Keratinocyte (primary cell): Measurements from ENCODE around the gene GLTP. TPM values are rescaled to one million over a fixed set of nuclear protein-coding genes. Genes with fewer than 3 reads are reported as not detected.

Experiments used
- DNase-seq: peaks from one replicate; pipeline ENCODE4 v3.0.0-alpha.2; 2011; ENCODE audit warnings: low read depth, missing footprints, low spot score
- FAIRE-seq: peaks from 2 replicates; lab custom pipeline; 2011; peaks lifted over from hg19 to GRCh38; lab: Jason Lieb, UNC
- H2AFZ ChIP-seq: 2 replicates; pipeline ENCODE4 v1.6.0; 2012; ENCODE audit warnings: low read length, control low read depth, inconsistent platforms; ENCODE audit not compliant: control insufficient read depth
- H3K27ac ChIP-seq: 2 replicates; pipeline ENCODE4 v1.5.1; 2011; ENCODE audit warnings: low read length; ENCODE audit not compliant: control insufficient read depth, insufficient read depth
- H3K27me3 ChIP-seq: 3 replicates; pipeline ENCODE4 v1.6.0; 2011; ENCODE audit warnings: low read length; ENCODE audit not compliant: control insufficient read depth, insufficient read depth; ENCODE audit errors: extremely low read depth
- H3K36me3 ChIP-seq, 2 experiments: 2 replicates in 1 of 2; 3 replicates in 1 of 2; pipeline ENCODE4 v1.5.1; 2011; ENCODE audit warnings: low read length in 2 of 2, mild to moderate bottlenecking in 1 of 2; ENCODE audit not compliant: control insufficient read depth in 2 of 2, insufficient read depth in 2 of 2; ENCODE audit errors: extremely low read depth in 1 of 2
- H3K4me1 ChIP-seq: 3 replicates; pipeline ENCODE4 v1.5.1; 2011; ENCODE audit warnings: low read length; ENCODE audit not compliant: control insufficient read depth, insufficient read depth; ENCODE audit errors: extremely low read depth
- H3K4me2 ChIP-seq: 3 replicates; pipeline ENCODE4 v1.6.0; 2011; ENCODE audit warnings: low read depth, low read length; ENCODE audit not compliant: control insufficient read depth, insufficient read depth; ENCODE audit errors: extremely low read depth
- H3K4me3 ChIP-seq, 3 experiments: fragments of 200-600 bp in 1 of 3; sonication (generic) in 1 of 3; 2 replicates in 2 of 3; 3 replicates in 1 of 3; pipeline ENCODE4 v1.5.1; 2011 to 2016; ENCODE audit warnings: low read length in 3 of 3, mild to moderate bottlenecking in 3 of 3, control low read depth in 2 of 3, inconsistent platforms in 1 of 3, low read depth in 1 of 3, mixed read lengths in 1 of 3, mixed run types in 1 of 3, moderate library complexity in 1 of 3; ENCODE audit not compliant: control insufficient read depth in 2 of 3, insufficient read depth in 2 of 3; ENCODE audit errors: extremely low read depth in 1 of 3
- H3K79me2 ChIP-seq: 2 replicates; pipeline ENCODE4 v1.6.0; 2012; ENCODE audit warnings: low read length; ENCODE audit not compliant: control insufficient read depth, insufficient read depth
- H3K9ac ChIP-seq: 3 replicates; pipeline ENCODE4 v1.6.0; 2011; ENCODE audit warnings: low read length; ENCODE audit not compliant: control insufficient read depth, insufficient read depth; ENCODE audit errors: extremely low read depth
- H3K9me1 ChIP-seq: 3 replicates; pipeline ENCODE4 v1.6.0; 2011; ENCODE audit warnings: low read length; ENCODE audit not compliant: control insufficient read depth, insufficient read depth; ENCODE audit errors: extremely low read depth
- H3K9me3 ChIP-seq: 2 replicates; pipeline ENCODE4 v1.5.1; 2012; ENCODE audit warnings: low read depth, low read length; ENCODE audit not compliant: control insufficient read depth
- H4K20me1 ChIP-seq: 3 replicates; pipeline ENCODE4 v1.6.0; 2011; ENCODE audit warnings: low read length; ENCODE audit not compliant: control insufficient read depth, insufficient read depth; ENCODE audit errors: extremely low read depth
- EZH2 ChIP-seq: IDR thresholded peaks from one replicate; pipeline ENCODE4 v1.6.1; 2012; ENCODE audit warnings: inconsistent platforms, mild to moderate bottlenecking, low read length, moderate library complexity
- dilution Hi-C: fragments of 300-500 bp; cut with MboI; formaldehyde crosslinking; loops from one replicate; pipeline ENCODE4 v1.7.0; 2020; ENCODE audit warnings: low sequenced_read_pairs; ENCODE audit not compliant: extremely low pct_ligation_motif_present
- polyA plus RNA-seq, 5 experiments: library from polyadenylated mRNA; depleted of rRNA in 3 of 5; stranded (reverse) in 3 of 5; stranded (forward) in 1 of 5; unstranded in 1 of 5; fragments of >200 nt; gene quantifications; 1 replicate in 1 of 5; 2 replicates in 3 of 5; 3 replicates in 1 of 5; pipeline versions ENCODE4 v1.2.1 to v1.2.3, GENCODE V29; 2011 to 2012; ENCODE audit warnings: missing spikeins in 2 of 5, low read depth in 1 of 5, low replicate concordance in 1 of 5
- TF ChIP-seq, protein P1 (sequence below), 3 experiments: IDR thresholded peaks in 1 of 3; conservative IDR thresholded peaks in 1 of 3; optimal IDR thresholded peaks in 1 of 3; 2 replicates in 2 of 3; 3 replicates in 1 of 3; pipeline versions ENCODE3 to v1.5.1; 2011; ENCODE audit warnings: low read length in 3 of 3, mild to moderate bottlenecking in 3 of 3, moderate library complexity in 2 of 3, control low read depth in 1 of 3, inconsistent platforms in 1 of 3; ENCODE audit not compliant: insufficient read depth in 2 of 3; ENCODE audit errors: extremely low read depth in 1 of 3

The GLTP gene
- polyA plus RNA-seq, 1 donor (not counting 4 experiments of a cell fraction or from before 2014, with no cell fraction given) = 54.6 TPM

DNA sequence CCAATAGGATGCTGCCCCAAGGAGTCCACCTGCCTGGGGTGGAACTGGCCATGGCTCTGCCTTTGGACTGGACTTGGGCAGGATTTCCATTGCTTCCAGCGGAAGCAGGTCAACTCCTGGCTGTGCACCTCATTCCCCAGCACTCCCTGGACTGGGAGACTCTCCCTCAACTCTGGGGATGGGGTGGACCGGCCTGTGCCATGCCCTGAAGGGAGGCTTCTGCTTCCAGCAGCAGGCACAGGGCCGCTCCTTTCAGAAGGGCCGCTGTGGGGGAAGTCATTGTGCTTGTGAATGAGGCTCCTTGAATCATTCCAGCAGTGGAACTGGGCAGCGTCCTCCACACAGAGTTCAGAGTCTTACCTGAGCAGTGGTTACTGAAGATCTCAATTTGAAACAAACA is 42.7 kb upstream of the GLTP start:
- TF ChIP-seq EZH2 = no peak
- TF ChIP-seq, protein P1, sequence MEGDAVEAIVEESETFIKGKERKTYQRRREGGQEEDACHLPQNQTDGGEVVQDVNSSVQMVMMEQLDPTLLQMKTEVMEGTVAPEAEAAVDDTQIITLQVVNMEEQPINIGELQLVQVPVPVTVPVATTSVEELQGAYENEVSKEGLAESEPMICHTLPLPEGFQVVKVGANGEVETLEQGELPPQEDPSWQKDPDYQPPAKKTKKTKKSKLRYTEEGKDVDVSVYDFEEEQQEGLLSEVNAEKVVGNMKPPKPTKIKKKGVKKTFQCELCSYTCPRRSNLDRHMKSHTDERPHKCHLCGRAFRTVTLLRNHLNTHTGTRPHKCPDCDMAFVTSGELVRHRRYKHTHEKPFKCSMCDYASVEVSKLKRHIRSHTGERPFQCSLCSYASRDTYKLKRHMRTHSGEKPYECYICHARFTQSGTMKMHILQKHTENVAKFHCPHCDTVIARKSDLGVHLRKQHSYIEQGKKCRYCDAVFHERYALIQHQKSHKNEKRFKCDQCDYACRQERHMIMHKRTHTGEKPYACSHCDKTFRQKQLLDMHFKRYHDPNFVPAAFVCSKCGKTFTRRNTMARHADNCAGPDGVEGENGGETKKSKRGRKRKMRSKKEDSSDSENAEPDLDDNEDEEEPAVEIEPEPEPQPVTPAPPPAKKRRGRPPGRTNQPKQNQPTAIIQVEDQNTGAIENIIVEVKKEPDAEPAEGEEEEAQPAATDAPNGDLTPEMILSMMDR (optimal IDR thresholded peaks at IDR 0.05 in 1 of 3, IDR thresholded peaks at IDR 0.05 in 1 of 3, conservative IDR thresholded peaks at IDR 0.05 in 1 of 3; ENCODE audit: extremely low read depth in 1 of 3, insufficient read depth in 2 of 3, low read length in 3 of 3) = no peak
- dilution Hi-C loops = no loop called here
- H3K79me2 ChIP-seq = no peaks in the 10 kb centered on the region
- no peak overlapping the region for H3K9ac ChIP-seq
- no peak overlapping the region for H3K27ac ChIP-seq
- H3K4me3 ChIP-seq = no peak overlapping the region
- no peak overlapping the region for H3K4me2 ChIP-seq
- peaks cover 4 to 17% of the 10 kb centered on the region in 2 experiments for H3K36me3 ChIP-seq
- no peaks in the 10 kb centered on the region for H3K4me1 ChIP-seq
- no peaks in the 10 kb centered on the region for H3K9me3 ChIP-seq
- H3K9me1 ChIP-seq = no peaks in the 10 kb centered on the region
- FAIRE-seq (no peak), DNase-seq (no peak)
- no peaks in the 10 kb centered on the region for H3K27me3 ChIP-seq
- H2AFZ ChIP-seq = no peak overlapping the region
- H4K20me1 ChIP-seq = no peaks in the 10 kb centered on the region

- no peaks in the 10 kb centered on the region for H3K4me1 ChIP-seq
- H3K9me3 ChIP-seq = no peaks in the 10 kb centered on the region
- no peaks in the 10 kb centered on the region for H3K79me2 ChIP-seq
- TF ChIP-seq, protein P1 (optimal IDR thresholded peaks at IDR 0.05 in 1 of 3, IDR thresholded peaks at IDR 0.05 in 1 of 3, conservative IDR thresholded peaks at IDR 0.05 in 1 of 3; ENCODE audit: extremely low read depth in 1 of 3, insufficient read depth in 2 of 3, low read length in 3 of 3) = no peak
- TF ChIP-seq EZH2 = no peak
- H3K27me3 ChIP-seq = no peaks in the 10 kb centered on the region
- H3K27ac ChIP-seq = no peak overlapping the region
- H4K20me1 ChIP-seq = no peaks in the 10 kb centered on the region
- H3K4me2 ChIP-seq = no peak overlapping the region
- H3K9ac ChIP-seq = no peak overlapping the region
- DNase-seq (no peak), FAIRE-seq (no peak)
- H2AFZ ChIP-seq = no peak overlapping the region
- H3K4me3 ChIP-seq = no peak overlapping the region
- no peaks in the 10 kb centered on the region for H3K9me1 ChIP-seq
- dilution Hi-C loops = no loop called here
- H3K36me3 ChIP-seq = peaks cover 13 to 24% of the 10 kb centered on the region in 2 experiments
These were observed 41.6 kb upstream of the GLTP start for GRCh38 chr12:109921982-109922381.
